DOHH2 (cell line): ENCODE data around the gene OR2AE1.

Source experiments
- H3F3A ChIP-seq: fragments of 200-600 bp; sonication (generic), shearing (Covaris generic); 2 replicates; pipeline ENCODE4 v1.6.0; 2016; ENCODE audit warnings: antibody characterized with exemption, mild to moderate bottlenecking; ENCODE audit not compliant: control insufficient read depth, insufficient read depth
- H3K27ac ChIP-seq: fragments of 200-600 bp; sonication (generic); 2 replicates; pipeline ENCODE4 v1.5.1; 2014; ENCODE audit warnings: low read depth, mild to moderate bottlenecking, low read length, moderate library complexity
- H3K27me3 ChIP-seq: fragments of 200-600 bp; sonication (generic); 2 replicates; pipeline ENCODE4 v1.6.1; 2014; ENCODE audit warnings: mild to moderate bottlenecking, low read length, mixed read lengths; ENCODE audit not compliant: control insufficient read depth
- H3K36me3 ChIP-seq: fragments of 200-600 bp; sonication (generic); 2 replicates; pipeline ENCODE4 v1.6.1; 2014; ENCODE audit warnings: mild to moderate bottlenecking, low read length, moderate library complexity, mixed read lengths; ENCODE audit not compliant: control insufficient read depth
- H3K4me1 ChIP-seq: fragments of 200-600 bp; sonication (generic); 2 replicates; pipeline ENCODE4 v1.6.1; 2014; ENCODE audit warnings: mild to moderate bottlenecking, low read length, mixed read lengths; ENCODE audit not compliant: control insufficient read depth
- H3K4me2 ChIP-seq: fragments of 200-600 bp; sonication (generic); 2 replicates; pipeline ENCODE4 v1.6.0; 2014; ENCODE audit warnings: mild to moderate bottlenecking, low read length, moderate library complexity
- H3K4me3 ChIP-seq: fragments of 200-600 bp; sonication (generic); 2 replicates; pipeline ENCODE4 v1.5.1; 2014; ENCODE audit warnings: mild to moderate bottlenecking, low read length, mixed read lengths
- H3K79me2 ChIP-seq: fragments of 200-600 bp; sonication (generic); 2 replicates; pipeline ENCODE4 v1.6.1; 2014; ENCODE audit warnings: mild to moderate bottlenecking, low read length, mixed read lengths; ENCODE audit not compliant: control insufficient read depth
- H3K9me2 ChIP-seq: fragments of 200-600 bp; sonication (generic); replicated peaks from 2 replicates; pipeline ENCODE4 v1.6.1; 2014; ENCODE audit warnings: mild to moderate bottlenecking, low read length, mixed read lengths; ENCODE audit not compliant: control insufficient read depth
- H3K9me3 ChIP-seq: fragments of 200-600 bp; sonication (generic); 2 replicates; pipeline ENCODE4 v1.6.1; 2014; ENCODE audit warnings: antibody characterized with exemption, low read length, mixed read lengths; ENCODE audit not compliant: control insufficient read depth, insufficient read depth
- H4K20me1 ChIP-seq: fragments of 200-600 bp; sonication (generic); 2 replicates; pipeline ENCODE4 v1.6.0; 2014; ENCODE audit warnings: low read depth, mild to moderate bottlenecking, antibody characterized with exemption, low read length, moderate library complexity; ENCODE audit not compliant: control insufficient read depth, insufficient read depth
- CTCF ChIP-seq: fragments of 200-600 bp; sonication (generic); IDR thresholded peaks from one replicate; pipeline ENCODE4 v1.5.1; 2014; ENCODE audit warnings: antibody characterized with exemption, mild to moderate bottlenecking, low read depth, low read length; ENCODE audit not compliant: poor library complexity, severe bottlenecking
- EZH2phosphoT487 ChIP-seq: fragments of 200-600 bp; sonication (generic); IDR thresholded peaks from 2 replicates; pipeline ENCODE4 v1.6.1; 2017; ENCODE audit warnings: borderline replicate concordance, mild to moderate bottlenecking, antibody characterized with exemption, low read length, moderate library complexity, mixed read lengths

Gene OR2AE1

DNA sequence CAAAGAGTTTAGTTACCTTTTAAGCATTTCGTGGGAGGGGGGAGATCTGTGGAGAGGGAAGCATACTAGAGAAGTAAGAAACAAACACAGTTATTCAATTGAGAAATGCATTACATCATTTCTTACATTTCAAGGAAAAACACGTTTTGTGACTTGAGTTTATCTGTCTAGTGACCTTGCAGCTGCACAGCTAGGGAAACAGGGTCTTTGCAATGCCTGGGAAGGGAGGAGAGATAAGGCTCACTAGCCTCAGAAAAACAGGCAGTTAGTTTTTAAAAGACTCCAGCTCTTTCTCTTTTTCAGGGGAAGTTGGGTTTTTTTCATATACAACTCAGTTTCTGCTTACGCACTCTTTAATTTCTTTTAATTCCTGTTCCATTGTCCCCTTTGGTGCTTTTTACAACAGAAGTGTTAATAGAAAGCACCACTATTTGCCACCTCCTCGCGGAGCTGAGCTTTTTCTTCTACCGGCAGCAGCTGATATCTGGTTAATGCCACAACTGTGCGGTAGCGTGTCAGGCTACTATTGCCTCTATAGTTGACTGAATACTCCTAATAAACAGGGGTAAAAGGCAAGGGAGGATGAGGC is 43.5 kb downstream of the OR2AE1 start:
- H3K9me3 ChIP-seq: no peaks in the 10 kb centered on the region
- H3K27me3 ChIP-seq: peaks cover 11% of the 10 kb centered on the region; the same call in 1 of the 2 replicates
- H3K9me2 ChIP-seq: no peaks in the 10 kb centered on the region
- no peaks in the 10 kb centered on the region for H3K36me3 ChIP-seq
- TF ChIP-seq CTCF (no peak), EZH2phosphoT487 (no peak)
- H3K4me1 ChIP-seq: no peaks in the 10 kb centered on the region
- H3K79me2 ChIP-seq: no peaks in the 10 kb centered on the region
- no peak overlapping the region for H3K4me2 ChIP-seq
- no peak overlapping the region for H3K4me3 ChIP-seq
- no peaks in the 10 kb centered on the region for H4K20me1 ChIP-seq
- no peaks in the 10 kb centered on the region for H3F3A ChIP-seq
- no peak overlapping the region for H3K27ac ChIP-seq

DNA sequence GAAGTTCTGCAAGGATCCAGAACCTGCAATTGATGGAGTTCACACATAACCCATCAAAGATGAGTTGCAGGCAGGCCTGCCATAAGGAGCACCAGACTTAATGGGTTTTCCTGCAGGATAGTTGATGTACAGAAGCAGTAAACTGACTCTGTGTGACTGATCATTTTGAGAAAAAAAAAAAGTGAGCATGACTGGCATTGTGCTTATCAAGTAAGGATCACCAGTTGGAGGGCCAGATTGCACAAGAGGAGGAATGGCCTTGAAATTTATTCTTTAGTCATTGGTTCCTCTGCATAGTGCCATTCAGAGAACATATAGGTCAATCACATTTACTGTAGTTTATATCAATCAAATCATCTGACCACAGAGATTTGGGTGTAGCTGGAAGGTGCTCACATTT is 45.2 kb downstream of the OR2AE1 start:
- Histone ChIP-seq H3K27me3 (peaks cover 11% of the 10 kb centered on the region; the same call in 1 of the 2 replicates), H3K4me2 (no peak overlapping the region), H3K9me3 (no peaks in the 10 kb centered on the region), H3K27ac (no peak overlapping the region), H3K4me1 (no peaks in the 10 kb centered on the region), H4K20me1 (no peaks in the 10 kb centered on the region), H3K9me2 (no peaks in the 10 kb centered on the region), H3K79me2 (no peaks in the 10 kb centered on the region), H3K4me3 (no peak overlapping the region), H3K36me3 (no peaks in the 10 kb centered on the region), H3F3A (no peaks in the 10 kb centered on the region)
- TF ChIP-seq EZH2phosphoT487: no peak
- TF ChIP-seq CTCF: no peak

DNA sequence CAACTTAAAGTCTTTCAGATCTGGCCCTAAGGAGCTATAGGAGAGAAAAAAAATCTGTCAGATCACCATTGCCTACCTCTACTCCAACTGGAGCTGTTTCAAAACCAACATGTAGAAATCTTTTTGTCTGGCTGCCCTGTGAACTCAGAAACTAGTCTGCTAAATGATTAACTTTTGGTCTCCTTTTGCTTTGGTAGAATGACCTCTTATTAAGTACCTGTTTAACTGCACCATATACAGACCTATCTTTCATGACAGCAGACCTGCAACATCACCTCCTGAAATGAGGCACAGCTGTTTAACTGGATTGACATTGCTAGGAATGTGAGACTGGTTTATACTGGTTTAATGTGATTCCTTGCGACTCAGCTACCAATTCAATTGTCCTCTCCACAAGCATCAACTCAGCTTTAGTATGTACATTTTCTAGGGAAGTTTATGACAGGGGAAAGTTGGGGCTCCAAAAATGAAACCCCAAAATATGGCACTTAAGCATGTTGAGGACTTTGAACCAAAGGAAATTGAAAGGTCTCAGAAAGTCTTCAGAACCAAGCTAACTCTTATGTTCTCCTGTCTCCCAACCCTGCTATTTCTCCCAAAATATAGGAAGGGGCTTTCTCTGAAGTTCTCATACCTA is 47.2 kb downstream of the OR2AE1 start:
- Histone ChIP-seq H3K4me2 (no peak overlapping the region), H3K4me1 (no peaks in the 10 kb centered on the region), H3K27ac (no peak overlapping the region), H3K27me3 (peaks cover 11% of the 10 kb centered on the region; the same call in 1 of the 2 replicates), H3F3A (no peaks in the 10 kb centered on the region), H3K4me3 (no peak overlapping the region), H3K9me3 (no peaks in the 10 kb centered on the region), H4K20me1 (no peaks in the 10 kb centered on the region), H3K79me2 (no peaks in the 10 kb centered on the region), H3K36me3 (no peaks in the 10 kb centered on the region), H3K9me2 (no peaks in the 10 kb centered on the region)
- TF ChIP-seq EZH2phosphoT487 (no peak), CTCF (no peak)
